NCI-H187 treated with DMSO at 0.1 percent for 48 hours (cell line): ENCODE measurements around the gene SERPINE1.
A peak's percentile ranks its signal among the peaks of the same experiment; 100 is the strongest.
"Not testable (repeated sequence)": the region's sequence is repeated elsewhere in the genome, so short reads cannot be mapped to it uniquely, and the experiment has no call there.

ENCODE experiments used
- DNase-seq: peaks from one replicate; lab custom pipeline; 2025; lab: John Stamatoyannopoulos, UW

The SERPINE1 gene

GRCh38 chr7:101124376-101125056 lies 2.4 kb upstream of the SERPINE1 start:
- DNase-seq = no peak

DNA sequence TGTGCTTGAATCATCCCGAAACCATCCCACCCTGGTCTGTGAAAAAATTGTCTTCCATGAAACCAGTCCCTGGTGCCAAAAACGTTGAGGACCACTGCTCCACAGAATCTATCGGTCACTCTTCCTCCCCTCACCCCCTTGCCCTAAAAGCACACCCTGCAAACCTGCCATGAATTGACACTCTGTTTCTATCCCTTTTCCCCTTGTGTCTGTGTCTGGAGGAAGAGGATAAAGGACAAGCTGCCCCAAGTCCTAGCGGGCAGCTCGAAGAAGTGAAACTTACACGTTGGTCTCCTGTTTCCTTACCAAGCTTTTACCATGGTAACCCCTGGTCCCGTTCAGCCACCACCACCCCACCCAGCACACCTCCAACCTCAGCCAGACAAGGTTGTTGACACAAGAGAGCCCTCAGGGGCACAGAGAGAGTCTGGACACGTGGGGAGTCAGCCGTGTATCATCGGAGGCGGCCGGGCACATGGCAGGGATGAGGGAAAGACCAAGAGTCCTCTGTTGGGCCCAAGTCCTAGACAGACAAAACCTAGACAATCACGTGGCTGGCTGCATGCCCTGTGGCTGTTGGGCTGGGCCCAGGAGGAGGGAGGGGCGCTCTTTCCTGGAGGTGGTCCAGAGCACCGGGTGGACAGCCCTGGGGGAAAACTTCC lies 784 bp upstream of the SERPINE1 start:
- DNase-seq = no peak

- DNase-seq = no peak
These were observed 646 bp downstream of the SERPINE1 start for GRCh38 chr7:101127460-101128039.

- DNase-seq = no peak
These were observed 1.3 kb downstream of the SERPINE1 start for GRCh38 chr7:101128040-101128834.

GRCh38 chr7:101129603-101130117 lies 2.8 kb downstream of the SERPINE1 start:
- no peak for DNase-seq

DNA sequence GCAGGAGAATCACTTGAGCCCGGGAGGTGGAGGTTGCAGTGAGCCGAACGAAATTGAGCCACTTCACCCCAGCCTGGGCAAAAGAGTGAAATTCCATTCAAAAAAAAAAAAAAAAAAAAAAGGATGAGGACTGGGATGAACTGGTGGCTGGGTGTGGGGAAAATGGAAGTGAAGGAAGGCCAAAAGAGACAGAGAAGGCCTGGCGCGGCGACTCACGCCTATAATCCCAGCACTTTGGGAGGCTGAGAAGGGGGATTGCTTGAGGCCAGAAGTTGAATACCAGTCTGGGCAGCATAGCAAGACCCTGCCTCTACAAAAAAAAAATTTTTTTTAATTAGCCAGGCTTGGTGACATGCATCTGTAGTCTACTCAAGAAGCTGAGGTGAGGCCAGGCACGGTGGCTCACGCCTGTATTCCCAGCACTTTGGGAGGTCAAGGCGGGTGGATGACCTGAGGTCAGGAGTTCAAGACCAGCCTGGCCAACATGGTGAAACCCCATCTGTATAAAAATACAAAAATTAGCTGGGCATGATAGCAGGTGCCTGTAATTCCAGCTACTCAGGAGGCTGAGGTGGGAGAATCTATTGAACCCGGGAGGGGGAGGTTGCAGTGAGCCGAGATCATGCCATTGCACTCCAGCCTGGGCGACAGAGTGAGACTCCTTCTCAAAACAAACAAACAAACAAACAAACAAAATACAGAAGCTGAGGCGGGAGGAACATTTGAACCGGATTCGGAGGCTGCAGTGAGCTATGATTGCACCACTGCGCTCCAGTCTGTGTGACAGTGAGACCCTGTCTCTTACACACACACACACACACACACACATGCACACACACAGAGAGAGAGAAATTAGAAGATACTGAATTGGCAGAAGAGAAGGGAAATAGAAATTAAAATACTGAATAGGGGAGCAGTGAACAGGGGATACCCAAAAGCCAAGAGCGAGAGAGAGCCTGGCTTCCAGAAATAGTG lies 6.0 kb downstream of the SERPINE1 start:
- not testable (repeated sequence) for DNase-seq

DNA sequence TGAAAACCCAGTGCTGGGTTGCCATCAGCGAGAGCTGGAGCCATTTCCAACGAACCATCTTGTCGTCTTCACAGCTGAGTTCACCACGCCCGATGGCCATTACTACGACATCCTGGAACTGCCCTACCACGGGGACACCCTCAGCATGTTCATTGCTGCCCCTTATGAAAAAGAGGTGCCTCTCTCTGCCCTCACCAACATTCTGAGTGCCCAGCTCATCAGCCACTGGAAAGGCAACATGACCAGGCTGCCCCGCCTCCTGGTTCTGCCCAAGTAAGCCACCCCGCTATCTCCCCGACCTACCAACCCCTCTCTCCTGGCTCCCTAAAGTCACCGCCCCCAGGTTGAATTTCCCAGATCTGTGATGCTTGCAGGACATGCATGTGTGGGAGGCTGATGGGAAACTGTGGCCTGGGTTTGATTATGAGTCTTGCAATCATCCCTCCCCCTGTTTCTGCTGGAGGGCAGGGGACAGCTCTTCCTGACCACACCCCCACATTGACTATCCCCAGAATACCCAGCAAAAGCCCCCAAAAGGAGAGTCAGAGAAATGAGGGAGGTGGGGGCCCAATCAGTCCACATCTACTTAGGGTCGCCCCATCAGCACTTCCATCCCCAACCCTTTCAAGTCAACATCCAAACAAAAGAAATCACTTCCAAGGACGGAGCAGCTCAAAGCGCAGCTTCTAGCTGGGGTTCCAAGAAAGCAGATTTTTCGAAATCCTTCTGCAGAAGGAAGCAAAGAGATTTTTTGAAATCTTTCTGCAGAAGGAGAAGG lies 6.9 kb downstream of the SERPINE1 start:
- no peak for DNase-seq

DNA sequence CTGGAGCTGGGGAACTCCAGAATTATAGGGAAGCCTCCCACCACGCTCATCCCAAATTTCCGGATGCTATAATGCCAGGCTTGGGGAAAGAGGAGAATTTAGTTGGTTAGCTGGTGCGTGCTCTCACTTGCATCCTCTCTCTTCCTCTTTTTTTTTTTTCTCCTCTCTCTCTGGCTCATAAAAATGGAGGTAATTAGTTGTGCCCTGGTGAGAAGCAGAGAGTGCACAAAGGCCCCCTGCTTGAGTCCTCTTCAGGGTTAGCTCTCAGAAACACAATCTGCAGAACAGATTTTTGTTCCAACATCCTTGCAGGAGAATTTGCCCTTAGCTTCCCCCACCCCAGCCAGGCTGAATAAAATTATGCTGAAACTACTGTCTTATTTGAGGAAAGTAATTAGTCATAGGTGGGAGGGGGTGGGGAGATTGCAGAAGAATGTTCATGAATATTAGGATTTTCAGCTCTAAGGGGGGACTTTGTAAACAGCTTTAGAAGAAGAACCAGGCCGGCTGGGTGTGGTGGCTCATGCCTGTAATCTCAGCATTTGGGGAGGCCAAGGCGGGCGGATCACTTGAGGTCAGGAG lies 7.6 kb downstream of the SERPINE1 start:
- no peak for DNase-seq

DNA sequence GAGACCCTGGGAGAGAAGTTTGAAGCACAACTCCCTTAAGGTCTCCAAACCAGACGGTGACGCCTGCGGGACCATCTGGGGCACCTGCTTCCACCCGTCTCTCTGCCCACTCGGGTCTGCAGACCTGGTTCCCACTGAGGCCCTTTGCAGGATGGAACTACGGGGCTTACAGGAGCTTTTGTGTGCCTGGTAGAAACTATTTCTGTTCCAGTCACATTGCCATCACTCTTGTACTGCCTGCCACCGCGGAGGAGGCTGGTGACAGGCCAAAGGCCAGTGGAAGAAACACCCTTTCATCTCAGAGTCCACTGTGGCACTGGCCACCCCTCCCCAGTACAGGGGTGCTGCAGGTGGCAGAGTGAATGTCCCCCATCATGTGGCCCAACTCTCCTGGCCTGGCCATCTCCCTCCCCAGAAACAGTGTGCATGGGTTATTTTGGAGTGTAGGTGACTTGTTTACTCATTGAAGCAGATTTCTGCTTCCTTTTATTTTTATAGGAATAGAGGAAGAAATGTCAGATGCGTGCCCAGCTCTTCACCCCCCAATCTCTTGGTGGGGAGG lies 10.8 kb downstream of the SERPINE1 start:
- no peak for DNase-seq

- no peak for DNase-seq
These were observed 11.4 kb downstream of the SERPINE1 start for GRCh38 chr7:101138213-101138870.

DNA sequence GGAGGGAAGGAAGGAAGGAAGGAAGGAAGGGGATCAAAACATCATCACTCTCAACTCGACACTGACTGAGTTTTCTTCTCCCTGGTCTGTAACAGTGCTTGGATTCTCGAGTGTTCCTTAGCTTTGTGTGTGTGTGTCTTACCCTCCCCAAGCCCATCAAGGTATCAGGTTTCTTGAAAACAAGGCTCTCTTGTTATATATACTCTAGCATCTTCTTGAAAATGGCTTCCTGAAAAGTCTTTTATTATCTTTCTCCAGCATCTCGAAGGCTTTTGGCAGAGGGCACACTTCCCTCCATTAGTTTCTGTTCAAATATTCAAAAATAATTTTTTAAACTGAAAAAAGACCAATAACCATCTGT lies 13.4 kb downstream of the SERPINE1 start:
- peak; percentile 41 for DNase-seq

- no peak for DNase-seq
These were observed 14.0 kb downstream of the SERPINE1 start for GRCh38 chr7:101140746-101141382.

- no peak for DNase-seq
These were observed 25.2 kb downstream of the SERPINE1 start for GRCh38 chr7:101151908-101152651.

DNA sequence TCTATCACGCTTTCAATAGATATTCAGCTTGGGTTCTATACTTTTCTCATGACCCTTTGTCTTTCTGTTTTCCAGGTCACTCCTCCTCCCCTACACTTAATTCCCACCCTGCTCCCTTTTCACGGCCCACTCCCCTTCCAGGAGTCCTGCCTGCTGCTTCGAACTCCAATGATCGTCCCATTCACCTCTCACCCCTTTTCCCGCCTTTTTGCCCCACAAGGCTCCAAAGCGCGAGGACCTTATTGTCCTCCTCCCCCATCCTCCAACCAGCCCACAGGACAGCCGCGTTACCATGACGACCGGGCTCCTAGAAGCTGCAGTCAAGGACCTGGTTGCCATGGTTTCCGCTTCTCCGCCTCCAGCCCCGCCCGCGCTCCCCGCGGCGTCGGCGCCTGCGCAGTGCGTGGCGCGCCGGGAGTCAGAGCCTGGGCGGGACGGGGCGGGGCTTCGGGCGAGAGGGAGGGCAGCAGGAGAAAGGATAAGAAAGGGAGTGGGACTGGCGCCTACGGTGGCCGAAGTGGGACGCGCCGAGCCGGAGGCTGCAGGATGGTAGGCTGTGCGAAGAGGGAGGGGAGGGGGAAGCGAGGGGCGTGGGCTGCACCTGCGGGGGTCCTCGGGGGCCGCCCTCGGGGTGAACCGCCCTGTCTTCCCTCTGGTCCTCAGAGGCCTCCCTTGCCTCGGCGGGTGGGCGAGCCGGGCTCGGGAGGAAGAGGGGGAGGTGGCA lies 27.2 kb downstream of the SERPINE1 start, which contains the start of gene AP1S1:
Gene AP1S1 (plus strand): TSS at position 508 of the 724 bp plus-strand sequence. CDS start 39 bp downstream, at position 547.
- DNase-seq = peak; percentile 93

DNA sequence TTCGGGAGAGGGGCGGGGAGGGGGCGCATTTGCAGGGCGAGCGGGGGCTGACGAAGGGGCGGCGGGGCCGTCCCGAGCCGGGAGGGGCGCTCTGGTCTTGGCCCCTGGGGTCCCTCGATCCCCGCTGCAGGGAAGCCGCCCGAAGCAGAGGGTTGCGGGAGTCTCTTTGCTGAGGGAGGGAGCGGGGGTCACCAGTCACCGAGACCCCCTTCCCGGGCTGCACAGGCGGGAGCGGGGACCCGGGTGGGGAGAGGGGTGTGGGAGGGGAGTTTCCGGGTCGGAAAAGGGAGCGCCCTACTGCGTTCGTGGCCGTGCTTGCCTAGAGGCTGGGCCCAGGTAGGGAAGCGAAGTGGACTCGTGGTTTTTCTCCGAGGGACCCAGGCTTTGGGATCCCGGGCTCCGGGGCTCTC lies 27.8 kb downstream of the SERPINE1 start:
- DNase-seq = no peak

- no peak for DNase-seq
These were observed 28.4 kb downstream of the SERPINE1 start for GRCh38 chr7:101155303-101155702.

- DNase-seq = no peak
These were observed 29.4 kb downstream of the SERPINE1 start for GRCh38 chr7:101156277-101156676.
